GM21737 (cell line): ENCODE measurements around the gene FCHSD2.

Experiments
- ATAC-seq: cut with Tn5 transposase; IDR thresholded peaks from one replicate; pipeline ENCODE4 v1.9.1; 2021; ENCODE audit warnings: mild to moderate bottlenecking, moderate library complexity; ENCODE audit not compliant: unreplicated experiment

Gene FCHSD2

GRCh38 chr11:72975778-72976521 is 166.2 kb downstream of the FCHSD2 start:
- ATAC-seq: no peak

GRCh38 chr11:72974487-72975205 is 167.5 kb downstream of the FCHSD2 start:
- ATAC-seq: no peak

- ATAC-seq: no peak
These were observed 169.5 kb downstream of the FCHSD2 start for GRCh38 chr11:72972496-72973128.

GRCh38 chr11:72971192-72971967 is 170.7 kb downstream of the FCHSD2 start:
- ATAC-seq: no peak

GRCh38 chr11:72970557-72971118 is 171.5 kb downstream of the FCHSD2 start:
- no peak for ATAC-seq

GRCh38 chr11:72969894-72970335 is 172.2 kb downstream of the FCHSD2 start:
- peak; percentile 49 for ATAC-seq

GRCh38 chr11:72968390-72968789 is 173.7 kb downstream of the FCHSD2 start:
- ATAC-seq: no peak

- ATAC-seq: no peak
These were observed 176.4 kb downstream of the FCHSD2 start for GRCh38 chr11:72965672-72966071.

GRCh38 chr11:72962717-72963116 is 179.4 kb downstream of the FCHSD2 start:
- ATAC-seq: no peak

- no peak for ATAC-seq
These were observed 180.0 kb downstream of the FCHSD2 start for GRCh38 chr11:72962084-72962483.

- ATAC-seq: no peak
These were observed 182.0 kb downstream of the FCHSD2 start for GRCh38 chr11:72959998-72960731.

- no peak for ATAC-seq
These were observed 183.3 kb downstream of the FCHSD2 start for GRCh38 chr11:72958791-72959190.

GRCh38 chr11:72955466-72955865 is 186.7 kb downstream of the FCHSD2 start:
- no peak for ATAC-seq

GRCh38 chr11:72954860-72955259 is 187.3 kb downstream of the FCHSD2 start:
- no peak for ATAC-seq

GRCh38 chr11:72953637-72954036 is 188.5 kb downstream of the FCHSD2 start:
- ATAC-seq: no peak

- no peak for ATAC-seq
These were observed 190.2 kb downstream of the FCHSD2 start for GRCh38 chr11:72951888-72952287.

GRCh38 chr11:72951193-72951592 is 190.9 kb downstream of the FCHSD2 start:
- ATAC-seq: no peak

- no peak for ATAC-seq
These were observed 191.4 kb downstream of the FCHSD2 start for GRCh38 chr11:72950685-72951084.

- ATAC-seq: no peak
These were observed 194.9 kb downstream of the FCHSD2 start for GRCh38 chr11:72947229-72947628.

GRCh38 chr11:72943664-72944063 is 198.5 kb downstream of the FCHSD2 start:
- no peak for ATAC-seq
